Prostate gland (tissue), 2 donors: Measurements from ENCODE around the gene JAK1.

ENCODE experiments used
- POLR2A ChIP-seq: fragments of 450-650 bp; IDR thresholded peaks from one replicate; pipeline ENCODE4 v1.6.1; 2016; ENCODE audit warnings: antibody characterized with exemption, mild to moderate bottlenecking
- TF ChIP-seq, protein P1 (sequence below), 4 experiments: fragments of 200-600 bp in 2 of 4; fragments of 450-650 bp in 2 of 4; sonication (generic) in 2 of 4; IDR thresholded peaks; 1 replicate in 3 of 4; 2 replicates in 1 of 4; pipeline ENCODE4 v1.5.1; 2016 to 2019; ENCODE audit warnings: antibody characterized with exemption in 4 of 4, mild to moderate bottlenecking in 2 of 4, moderate library complexity in 2 of 4

- TF ChIP-seq, protein P1, sequence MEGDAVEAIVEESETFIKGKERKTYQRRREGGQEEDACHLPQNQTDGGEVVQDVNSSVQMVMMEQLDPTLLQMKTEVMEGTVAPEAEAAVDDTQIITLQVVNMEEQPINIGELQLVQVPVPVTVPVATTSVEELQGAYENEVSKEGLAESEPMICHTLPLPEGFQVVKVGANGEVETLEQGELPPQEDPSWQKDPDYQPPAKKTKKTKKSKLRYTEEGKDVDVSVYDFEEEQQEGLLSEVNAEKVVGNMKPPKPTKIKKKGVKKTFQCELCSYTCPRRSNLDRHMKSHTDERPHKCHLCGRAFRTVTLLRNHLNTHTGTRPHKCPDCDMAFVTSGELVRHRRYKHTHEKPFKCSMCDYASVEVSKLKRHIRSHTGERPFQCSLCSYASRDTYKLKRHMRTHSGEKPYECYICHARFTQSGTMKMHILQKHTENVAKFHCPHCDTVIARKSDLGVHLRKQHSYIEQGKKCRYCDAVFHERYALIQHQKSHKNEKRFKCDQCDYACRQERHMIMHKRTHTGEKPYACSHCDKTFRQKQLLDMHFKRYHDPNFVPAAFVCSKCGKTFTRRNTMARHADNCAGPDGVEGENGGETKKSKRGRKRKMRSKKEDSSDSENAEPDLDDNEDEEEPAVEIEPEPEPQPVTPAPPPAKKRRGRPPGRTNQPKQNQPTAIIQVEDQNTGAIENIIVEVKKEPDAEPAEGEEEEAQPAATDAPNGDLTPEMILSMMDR (IDR thresholded peaks at IDR 0.05), result no peak
- TF ChIP-seq POLR2A, result no peak
Measured at GRCh38 chr1:64917907-64918306, 48.4 kb downstream of the JAK1 start.
